HG03575 (cell line): ENCODE data around the gene FBXO5.
"Not testable (repeated sequence)": the region's sequence is repeated elsewhere in the genome, so short reads cannot be mapped to it uniquely, and the experiment has no call there.

Source experiments
- ATAC-seq: cut with Tn5 transposase; IDR thresholded peaks from one replicate; pipeline ENCODE4 v1.9.1; 2021; ENCODE audit not compliant: unreplicated experiment, insufficient number of reproducible peaks, low FRiP score; ENCODE audit errors: extremely low read depth

The FBXO5 gene, protein sequence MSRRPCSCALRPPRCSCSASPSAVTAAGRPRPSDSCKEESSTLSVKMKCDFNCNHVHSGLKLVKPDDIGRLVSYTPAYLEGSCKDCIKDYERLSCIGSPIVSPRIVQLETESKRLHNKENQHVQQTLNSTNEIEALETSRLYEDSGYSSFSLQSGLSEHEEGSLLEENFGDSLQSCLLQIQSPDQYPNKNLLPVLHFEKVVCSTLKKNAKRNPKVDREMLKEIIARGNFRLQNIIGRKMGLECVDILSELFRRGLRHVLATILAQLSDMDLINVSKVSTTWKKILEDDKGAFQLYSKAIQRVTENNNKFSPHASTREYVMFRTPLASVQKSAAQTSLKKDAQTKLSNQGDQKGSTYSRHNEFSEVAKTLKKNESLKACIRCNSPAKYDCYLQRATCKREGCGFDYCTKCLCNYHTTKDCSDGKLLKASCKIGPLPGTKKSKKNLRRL

GRCh38 chr6:152982904-152983636 is at the start of gene FBXO5:
FBXO5 (minus strand) TSS chr6:152983041; CDS start chr6:152982959, 82 bp downstream.
- peak; percentile 68 for ATAC-seq

DNA sequence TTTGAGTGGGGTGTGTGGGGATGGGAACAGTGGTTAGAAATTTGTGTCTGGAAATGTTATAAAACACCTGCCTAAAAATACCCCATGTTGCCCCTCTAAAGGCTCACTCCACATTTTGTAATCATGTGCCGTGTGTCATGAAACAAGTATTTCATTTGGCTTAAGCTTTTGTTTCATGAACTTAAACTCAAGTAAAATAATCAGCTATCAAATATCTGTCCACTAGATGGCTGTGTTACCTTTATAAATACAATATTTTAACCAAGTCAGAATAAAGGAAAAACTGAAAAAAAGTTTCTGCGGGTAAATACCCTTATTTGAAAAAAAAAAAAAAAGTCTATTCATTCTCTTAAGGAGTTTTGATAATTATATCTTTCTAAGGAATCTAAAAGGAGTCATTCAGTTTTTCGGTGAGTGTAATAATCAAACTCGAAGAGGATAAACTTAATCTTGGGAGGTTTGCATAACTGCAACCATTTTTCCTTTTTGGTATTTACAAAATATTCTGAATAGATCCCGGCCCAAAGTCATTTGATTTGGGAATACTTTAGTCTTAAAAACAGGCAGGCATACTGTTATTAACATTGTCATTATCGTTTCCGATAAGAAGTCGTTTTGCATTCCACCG is 49.5 kb upstream of the FBXO5 start:
- no peak for ATAC-seq

GRCh38 chr6:153031335-153031955 is 48.6 kb upstream of the FBXO5 start:
- ATAC-seq, result no peak

DNA sequence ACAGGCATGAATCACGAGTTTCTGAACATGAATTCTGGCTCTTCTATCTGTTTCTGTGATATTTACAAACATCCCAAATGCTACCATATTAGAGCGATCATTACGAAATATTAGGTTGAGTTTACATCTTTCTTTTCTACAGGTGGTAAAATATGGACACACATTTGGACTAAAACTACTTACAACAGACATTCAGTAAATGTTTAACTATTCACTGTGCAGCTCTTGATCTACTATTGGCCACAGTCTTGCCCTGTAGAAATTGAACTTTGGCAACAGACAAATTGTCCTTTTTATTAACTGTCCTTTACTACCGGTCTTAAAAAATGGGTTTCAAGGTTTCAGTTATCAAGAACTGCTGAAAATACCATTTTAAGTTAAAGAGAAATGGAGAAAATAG is 46.1 kb upstream of the FBXO5 start:
- no peak for ATAC-seq

DNA sequence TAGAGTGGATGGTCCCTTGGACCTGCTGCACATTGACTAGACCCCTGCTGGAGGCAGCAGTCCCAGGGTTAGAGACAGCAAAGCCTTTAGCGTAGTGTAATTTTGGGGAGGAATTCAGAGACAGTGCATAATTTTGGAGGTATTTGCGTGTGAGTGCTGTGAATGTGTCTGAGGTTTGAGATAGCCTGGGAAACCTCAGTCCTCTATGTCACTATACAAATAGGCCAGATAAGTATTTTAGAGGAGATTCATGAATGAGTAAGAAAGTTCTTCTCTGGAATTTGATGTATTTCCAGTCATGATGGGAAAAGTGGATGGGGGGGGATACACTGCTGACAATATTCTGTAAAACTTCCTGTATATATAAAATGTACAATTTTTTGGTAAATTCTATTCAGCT is 45.4 kb upstream of the FBXO5 start:
- no peak for ATAC-seq

GRCh38 chr6:153027480-153027879 is 44.6 kb upstream of the FBXO5 start:
- no peak for ATAC-seq

GRCh38 chr6:153024709-153025017 is 41.8 kb upstream of the FBXO5 start:
- ATAC-seq, result no peak

GRCh38 chr6:153023977-153024708 is 41.3 kb upstream of the FBXO5 start:
- ATAC-seq, result peak; percentile 97

- ATAC-seq, result no peak
Measured at GRCh38 chr6:153018355-153018754, 35.5 kb upstream of the FBXO5 start.

GRCh38 chr6:153016846-153017245 is 34.0 kb upstream of the FBXO5 start:
- ATAC-seq, result no peak

GRCh38 chr6:153015094-153015640 is 32.3 kb upstream of the FBXO5 start:
- ATAC-seq, result no peak

DNA sequence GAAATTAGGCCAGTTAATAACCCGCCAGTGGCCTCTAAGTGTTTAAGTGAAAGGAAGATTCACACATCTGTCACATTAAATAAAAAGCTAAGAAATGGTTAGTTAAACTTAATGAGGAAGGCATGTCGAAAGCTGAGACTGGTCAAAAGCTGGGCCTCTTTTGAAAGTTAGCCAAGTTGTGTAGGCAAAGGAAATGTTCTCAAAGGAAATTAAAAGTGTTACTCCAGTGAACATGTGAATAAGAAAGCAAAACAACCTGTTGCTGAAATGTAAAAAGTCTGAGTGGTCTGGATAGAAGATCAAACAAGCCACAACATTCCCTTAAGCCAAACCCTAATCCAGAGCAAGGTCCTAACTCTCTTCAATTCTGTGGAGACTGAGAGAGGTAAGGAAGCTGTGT is 30.6 kb upstream of the FBXO5 start:
- ATAC-seq, result no peak

- no peak for ATAC-seq
Measured at GRCh38 chr6:153012856-153013255, 30.0 kb upstream of the FBXO5 start.

DNA sequence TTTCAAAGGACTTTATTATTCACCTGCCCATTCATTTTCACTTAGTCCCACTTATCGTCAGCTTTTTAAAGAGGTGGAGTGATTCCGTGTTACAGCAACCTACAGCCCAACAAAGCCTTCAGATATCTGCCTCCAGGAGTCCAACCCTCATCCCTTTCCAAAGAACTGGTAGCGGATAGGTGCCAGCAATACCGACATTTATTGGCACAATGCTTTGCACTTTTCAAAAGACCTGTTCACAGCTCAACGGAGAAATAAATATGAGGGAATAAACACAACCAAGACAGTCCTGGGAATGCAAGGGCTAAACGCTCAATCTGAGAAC is 20.5 kb upstream of the FBXO5 start:
- no peak for ATAC-seq

DNA sequence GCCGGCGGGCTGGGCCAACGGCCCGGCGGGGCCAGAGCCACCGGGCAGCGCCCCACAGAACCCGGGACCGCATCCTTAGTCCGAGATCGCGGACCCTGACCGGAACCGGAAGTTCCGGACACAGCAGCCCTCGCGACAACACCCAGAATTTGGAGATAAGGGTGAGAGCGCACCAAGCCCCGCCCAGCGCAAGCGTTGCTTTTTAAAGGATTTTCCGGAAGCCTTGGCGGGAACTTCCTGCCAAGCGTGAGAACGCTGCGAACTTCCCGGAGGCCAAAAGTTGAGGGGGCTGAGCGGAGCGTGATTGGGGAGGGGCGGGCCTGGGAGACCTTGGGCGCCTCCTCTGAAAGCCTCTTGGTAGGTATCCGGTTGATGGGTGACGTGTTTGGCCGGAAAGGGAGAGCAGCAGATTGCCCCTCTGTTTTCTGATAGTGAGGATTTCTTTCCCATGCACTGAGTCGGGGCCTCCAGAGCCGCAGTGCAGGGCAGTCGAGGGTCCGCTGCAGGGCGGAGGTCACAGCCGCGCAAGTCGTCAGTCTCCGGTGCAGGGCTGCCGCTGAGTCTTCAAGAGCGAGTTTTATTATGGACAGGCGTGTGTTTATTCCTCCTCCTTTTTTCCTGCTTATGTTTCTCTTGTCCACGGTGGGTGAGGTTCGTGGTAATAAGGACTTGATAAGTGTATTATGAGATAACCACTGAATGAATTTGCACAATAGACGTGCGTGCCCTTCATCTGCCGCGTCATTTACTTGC is 19.9 kb upstream of the FBXO5 start, which contains the start of gene MTRF1L:
Gene MTRF1L, minus strand, starts transcription at position 97 of the 753 bp plus-strand sequence. Its CDS starts 24 bp downstream, at position 73.
- peak; percentile 90 for ATAC-seq

DNA sequence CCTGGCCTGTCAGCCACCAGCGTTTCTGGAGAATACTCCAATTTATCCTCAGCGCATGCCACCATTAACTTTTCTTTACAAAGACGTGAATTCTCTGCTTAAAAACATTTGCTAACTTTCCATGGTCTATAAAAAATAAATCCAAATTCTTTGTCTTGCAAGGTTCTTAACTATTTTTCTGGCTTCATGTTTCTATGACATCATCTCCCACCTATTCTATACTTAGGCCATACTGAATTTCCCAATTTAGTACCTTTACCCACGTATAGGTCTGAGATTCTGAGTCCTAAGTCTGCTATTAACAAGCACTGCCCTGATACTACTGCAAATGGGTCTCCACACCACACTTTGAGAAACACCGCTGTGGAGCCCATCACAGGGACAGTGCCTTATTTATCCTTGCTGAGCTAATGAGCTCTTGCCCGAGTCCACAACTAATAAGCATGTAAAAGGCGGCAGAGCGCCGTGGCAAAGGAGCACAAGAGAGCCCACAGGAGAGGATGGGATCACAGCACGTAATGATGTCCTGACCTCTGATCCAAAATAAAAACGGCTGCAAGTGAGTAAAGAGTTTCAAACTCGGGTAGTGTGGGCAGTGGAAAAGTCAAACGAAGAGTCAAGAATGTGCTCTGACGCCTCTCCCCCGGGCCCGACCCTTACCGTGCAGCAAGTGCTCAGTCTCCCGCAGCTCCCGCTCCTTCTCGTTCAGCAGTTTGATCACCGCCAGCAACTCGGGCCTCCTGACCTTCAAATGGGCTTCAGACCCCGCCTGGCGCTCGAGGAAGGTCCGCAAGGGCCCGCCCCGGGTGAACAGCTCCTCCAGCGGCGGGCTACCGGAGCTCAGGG is 19.1 kb upstream of the FBXO5 start:
- peak; percentile 0 for ATAC-seq

GRCh38 chr6:153000790-153001189 is 17.9 kb upstream of the FBXO5 start:
- ATAC-seq, result not testable (repeated sequence)
